Keratinocyte (primary cell): ENCODE data around the gene POM121C.
"Not testable (repeated sequence)": the region's sequence is repeated elsewhere in the genome, so short reads cannot be mapped to it uniquely, and the experiment has no call there.

Experiments used
- EZH2 ChIP-seq: IDR thresholded peaks from one replicate; pipeline ENCODE4 v1.6.1; 2012; ENCODE audit warnings: inconsistent platforms, mild to moderate bottlenecking, low read length, moderate library complexity
- TF ChIP-seq, protein P1 (sequence below), 3 experiments: IDR thresholded peaks in 1 of 3; conservative IDR thresholded peaks in 1 of 3; optimal IDR thresholded peaks in 1 of 3; 2 replicates in 2 of 3; 3 replicates in 1 of 3; pipeline versions ENCODE3 to v1.5.1; 2011; ENCODE audit warnings: low read length in 3 of 3, mild to moderate bottlenecking in 3 of 3, moderate library complexity in 2 of 3, control low read depth in 1 of 3, inconsistent platforms in 1 of 3; ENCODE audit not compliant: insufficient read depth in 2 of 3; ENCODE audit errors: extremely low read depth in 1 of 3

DNA sequence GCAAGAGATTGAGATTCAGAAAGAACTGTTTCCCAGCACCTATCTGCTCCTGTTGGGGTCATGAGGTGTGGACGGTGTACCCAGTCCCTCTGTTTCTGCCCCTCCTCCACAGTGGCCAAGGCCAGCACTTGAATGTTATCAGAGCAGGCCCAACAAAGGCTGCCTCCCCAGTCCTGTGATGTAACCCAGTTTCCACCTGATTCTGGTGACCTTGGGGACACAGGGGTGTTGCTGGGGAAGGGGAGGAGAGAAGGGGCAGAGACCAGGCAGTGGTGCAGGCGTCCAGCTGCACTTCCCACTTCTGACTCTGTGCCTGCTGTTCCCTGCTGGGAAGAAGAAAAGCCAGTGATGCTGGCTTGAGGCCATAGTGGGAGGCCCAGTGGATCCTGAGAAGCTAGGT, 88.2 kb downstream of the POM121C start:
- TF ChIP-seq, protein P1, sequence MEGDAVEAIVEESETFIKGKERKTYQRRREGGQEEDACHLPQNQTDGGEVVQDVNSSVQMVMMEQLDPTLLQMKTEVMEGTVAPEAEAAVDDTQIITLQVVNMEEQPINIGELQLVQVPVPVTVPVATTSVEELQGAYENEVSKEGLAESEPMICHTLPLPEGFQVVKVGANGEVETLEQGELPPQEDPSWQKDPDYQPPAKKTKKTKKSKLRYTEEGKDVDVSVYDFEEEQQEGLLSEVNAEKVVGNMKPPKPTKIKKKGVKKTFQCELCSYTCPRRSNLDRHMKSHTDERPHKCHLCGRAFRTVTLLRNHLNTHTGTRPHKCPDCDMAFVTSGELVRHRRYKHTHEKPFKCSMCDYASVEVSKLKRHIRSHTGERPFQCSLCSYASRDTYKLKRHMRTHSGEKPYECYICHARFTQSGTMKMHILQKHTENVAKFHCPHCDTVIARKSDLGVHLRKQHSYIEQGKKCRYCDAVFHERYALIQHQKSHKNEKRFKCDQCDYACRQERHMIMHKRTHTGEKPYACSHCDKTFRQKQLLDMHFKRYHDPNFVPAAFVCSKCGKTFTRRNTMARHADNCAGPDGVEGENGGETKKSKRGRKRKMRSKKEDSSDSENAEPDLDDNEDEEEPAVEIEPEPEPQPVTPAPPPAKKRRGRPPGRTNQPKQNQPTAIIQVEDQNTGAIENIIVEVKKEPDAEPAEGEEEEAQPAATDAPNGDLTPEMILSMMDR (optimal IDR thresholded peaks at IDR 0.05 in 1 of 3, IDR thresholded peaks at IDR 0.05 in 1 of 3, conservative IDR thresholded peaks at IDR 0.05 in 1 of 3; ENCODE audit: extremely low read depth in 1 of 3, insufficient read depth in 2 of 3, low read length in 3 of 3), result not testable (repeated sequence)
- not testable (repeated sequence) for TF ChIP-seq EZH2
